Measurements from ENCODE around the gene UGT8.
A peak's percentile ranks its signal among the peaks of the same experiment; 100 is the strongest.

UGT8 gene

DNA sequence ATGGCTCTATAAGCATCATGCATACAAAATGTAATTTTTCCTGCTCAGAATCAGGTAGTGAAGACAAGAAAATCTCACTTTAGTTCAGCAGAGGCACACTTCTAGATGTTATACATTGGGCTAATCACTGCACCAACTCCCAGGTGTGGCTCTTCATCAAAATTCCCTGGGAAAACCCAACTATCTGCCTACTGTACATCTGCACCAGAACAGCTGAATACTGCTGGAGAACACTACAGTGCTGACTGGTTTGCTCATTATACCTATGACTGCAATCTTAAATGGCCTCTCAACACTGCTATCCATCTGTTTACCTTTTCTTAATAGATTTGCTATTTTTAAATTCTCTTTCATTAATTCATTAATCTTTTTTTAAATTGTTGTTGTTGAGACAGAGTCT lies 92.0 kb downstream of the UGT8 start:
- DNase-seq = no peak

DNA sequence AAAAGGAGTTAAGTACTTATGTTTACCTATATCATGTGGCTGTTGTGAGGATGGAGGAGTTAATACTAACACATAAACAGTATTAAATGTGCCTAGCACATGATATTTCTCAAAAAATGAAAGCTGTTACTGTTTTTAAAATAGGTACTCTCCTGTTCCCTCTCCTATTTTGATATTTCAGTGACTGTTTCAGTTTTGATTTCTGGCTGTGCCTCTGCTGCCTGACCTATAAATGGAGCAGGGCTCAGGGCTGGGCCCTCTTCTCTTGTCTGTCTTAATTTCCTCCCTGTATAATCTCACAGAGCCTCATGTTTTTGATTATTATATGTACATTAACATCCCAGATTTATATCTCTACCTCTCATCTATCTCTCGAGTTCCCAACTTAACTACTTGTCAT lies 93.3 kb downstream of the UGT8 start:
- DNase-seq = no peak

DNA sequence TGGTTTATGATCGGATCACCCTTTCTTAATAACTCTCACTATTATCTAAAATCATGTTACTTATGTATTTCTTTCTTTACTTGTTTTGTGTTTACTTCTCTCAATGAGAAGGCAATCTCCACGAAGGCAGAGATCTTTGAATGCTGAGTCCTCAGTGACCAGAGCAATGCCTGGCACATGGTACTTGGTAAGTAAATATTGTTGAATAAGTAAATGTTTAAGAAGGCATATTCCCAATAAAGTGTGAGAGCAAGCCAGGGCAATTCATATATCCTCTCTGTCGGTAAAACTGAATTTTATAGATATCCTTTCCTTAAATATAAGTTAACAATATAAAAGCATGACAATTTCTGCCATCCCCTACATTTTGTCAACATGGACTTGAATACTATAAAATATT lies 94.4 kb downstream of the UGT8 start:
- no peak for DNase-seq

DNA sequence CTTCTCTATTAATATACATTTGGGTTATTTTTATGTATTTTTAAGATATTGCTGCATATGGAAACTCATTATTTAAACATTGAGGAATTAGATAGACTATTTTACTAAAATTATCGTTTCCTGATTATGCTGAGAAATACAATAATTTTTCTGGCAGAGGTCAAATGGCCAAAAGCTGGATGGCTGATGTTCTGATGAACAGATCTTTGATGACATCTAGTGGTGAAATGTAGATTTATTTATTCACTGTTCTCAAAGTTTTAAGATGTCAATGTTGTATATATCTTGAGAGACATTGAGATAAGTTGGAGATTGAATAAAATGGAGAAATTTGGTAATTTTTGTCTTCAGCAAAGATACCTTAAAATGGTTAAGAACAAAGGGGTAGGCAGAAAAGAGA lies 96.2 kb downstream of the UGT8 start:
- peak in 1 of 56 donors; percentile 33 for DNase-seq

DNA sequence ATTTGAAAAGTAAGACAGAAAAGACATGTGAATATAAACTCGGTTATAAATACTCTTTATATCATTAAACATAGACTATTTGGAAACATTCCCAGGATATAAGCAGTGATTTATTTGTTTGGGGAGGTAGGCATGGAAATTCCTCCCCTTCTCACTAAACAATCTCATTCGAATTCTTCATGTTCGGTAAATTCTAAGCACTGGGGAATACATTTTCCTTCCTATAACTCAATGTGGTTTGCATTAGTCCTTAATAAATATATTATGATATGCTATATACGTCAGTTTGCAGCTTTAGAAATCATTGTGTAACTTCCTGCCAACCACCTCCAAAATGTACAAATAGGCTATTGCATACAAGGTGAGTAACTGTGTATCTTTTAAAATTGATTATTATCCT lies 99.6 kb downstream of the UGT8 start:
- DNase-seq = no peak

DNA sequence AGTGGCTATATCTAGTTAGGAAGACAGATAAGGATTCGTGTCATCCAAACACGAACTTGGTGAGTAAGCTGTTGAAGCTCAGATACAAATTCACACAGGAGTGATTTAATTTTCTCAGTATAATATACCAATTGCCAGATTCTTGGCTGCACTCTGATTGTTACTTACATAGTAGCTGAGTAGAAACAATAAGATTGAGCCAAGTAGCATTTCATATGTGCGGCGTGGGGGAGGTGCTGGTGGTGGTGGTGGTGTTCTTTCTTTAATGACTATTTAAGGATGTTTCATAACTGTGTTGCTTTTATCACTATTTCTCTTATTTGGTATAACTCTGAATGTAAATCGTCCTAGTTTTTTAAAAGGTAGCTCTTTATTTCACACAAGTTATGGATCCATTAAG lies 102.9 kb downstream of the UGT8 start:
- no peak for DNase-seq

DNA sequence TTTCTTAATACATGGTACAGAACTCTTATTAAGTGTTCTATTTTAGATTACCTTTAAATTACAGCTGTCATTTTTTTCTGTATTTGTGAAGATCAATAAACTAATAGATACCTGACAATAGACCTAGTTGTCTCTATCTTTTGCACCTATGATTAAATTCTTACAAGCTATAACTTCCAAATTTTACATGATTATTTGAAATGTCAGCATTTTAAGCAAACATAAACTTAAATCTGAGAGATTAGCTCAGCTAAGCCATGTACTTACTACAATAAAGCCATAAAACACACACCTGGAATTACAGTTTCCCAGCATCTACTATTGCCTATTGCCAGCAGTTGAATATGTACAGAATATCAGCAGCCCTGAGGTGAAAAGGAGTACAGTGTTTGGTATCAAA lies 118.8 kb downstream of the UGT8 start:
- no peak for DNase-seq

DNA sequence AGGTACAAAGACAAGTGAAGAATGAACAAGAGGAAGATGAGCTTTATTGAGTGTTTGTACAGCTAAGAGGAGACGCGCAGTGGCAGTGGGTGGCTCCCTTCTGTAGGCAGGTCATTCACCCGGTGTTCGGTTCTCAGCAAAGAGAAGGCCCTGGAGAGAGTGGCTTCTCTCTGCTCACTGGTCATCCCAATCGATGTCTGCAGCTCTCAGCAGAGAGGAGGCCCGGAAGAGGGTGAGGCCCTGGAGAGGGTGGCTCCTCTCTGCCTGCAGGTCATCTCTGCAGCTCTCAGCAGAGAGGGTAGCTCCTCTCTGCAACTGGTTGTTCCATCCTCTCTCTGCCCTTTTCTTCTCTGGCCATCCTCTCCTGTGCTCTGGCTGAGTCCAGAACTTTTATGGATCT lies 126.5 kb downstream of the UGT8 start:
- no peak for DNase-seq

DNA sequence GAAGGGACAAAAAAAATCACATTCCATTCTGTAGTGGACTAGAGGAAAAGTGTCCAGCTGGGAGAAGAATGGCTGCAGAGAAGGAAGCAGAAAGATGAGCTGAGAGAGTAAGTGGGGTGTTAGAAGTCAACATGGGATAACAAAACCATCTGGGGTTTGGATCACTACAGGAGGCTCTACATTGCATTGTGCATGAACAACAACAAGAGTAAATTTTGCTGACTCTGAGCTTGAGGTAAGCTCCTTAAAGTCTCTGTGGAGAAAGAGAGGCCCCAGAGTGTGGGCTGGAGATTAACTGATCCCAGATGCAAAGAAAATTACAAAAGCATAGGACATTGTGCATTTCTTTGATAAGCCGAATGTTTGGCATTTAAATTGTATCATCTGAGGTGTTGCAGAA lies 128.9 kb downstream of the UGT8 start:
- no peak for DNase-seq
